Fibroblast of lung (primary cell): Measurements from ENCODE around the gene RNF152.

Source experiments
- EZH2 ChIP-seq: IDR thresholded peaks from 2 replicates; pipeline ENCODE4 v1.5.1; 2012; ENCODE audit warnings: low read length, control low read depth, mild to moderate bottlenecking; ENCODE audit errors: missing control alignments
- TF ChIP-seq, protein P1 (sequence below), 2 donors: IDR thresholded peaks in 1 of 2; conservative IDR thresholded peaks in 1 of 2; 1 replicate in 1 of 2; 2 replicates in 1 of 2; pipeline ENCODE4 v1.5.1; 2011 to 2012; ENCODE audit warnings: low read length in 2 of 2, control low read depth in 1 of 2, inconsistent platforms in 1 of 2, low read depth in 1 of 2, mild to moderate bottlenecking in 1 of 2

DNA sequence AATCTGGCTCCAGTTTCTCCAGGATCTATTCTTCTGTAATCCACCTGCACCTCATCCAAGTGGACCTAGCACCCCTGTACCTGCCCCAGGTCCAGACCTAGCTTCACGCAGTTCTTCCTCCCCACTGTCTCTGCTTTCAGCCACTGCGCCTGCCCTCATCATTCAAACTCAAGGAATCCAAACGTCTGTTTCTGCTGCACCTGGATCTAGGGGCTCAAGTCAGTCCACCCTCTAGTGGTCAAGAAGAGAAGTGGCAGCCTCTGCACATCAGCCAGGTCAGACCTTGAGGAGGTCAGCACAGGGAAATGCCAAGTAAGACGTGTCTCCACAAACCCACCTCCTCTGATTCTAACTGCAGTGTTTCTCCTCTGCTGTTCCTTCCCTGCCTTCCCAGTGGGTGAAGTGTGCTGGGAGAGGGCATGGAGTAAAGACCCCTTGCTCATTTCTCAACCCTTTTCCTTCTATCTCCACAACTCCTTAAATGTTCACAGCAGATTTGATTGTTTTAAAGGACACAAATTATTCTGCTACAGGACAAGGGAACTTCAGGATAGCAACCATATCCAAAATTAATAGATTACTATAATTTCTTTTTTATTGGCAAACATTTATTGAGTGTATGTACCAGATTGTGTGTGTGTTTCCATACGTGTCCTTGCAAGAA lies 8.6 kb upstream of the RNF152 start:
- TF ChIP-seq, protein P1, sequence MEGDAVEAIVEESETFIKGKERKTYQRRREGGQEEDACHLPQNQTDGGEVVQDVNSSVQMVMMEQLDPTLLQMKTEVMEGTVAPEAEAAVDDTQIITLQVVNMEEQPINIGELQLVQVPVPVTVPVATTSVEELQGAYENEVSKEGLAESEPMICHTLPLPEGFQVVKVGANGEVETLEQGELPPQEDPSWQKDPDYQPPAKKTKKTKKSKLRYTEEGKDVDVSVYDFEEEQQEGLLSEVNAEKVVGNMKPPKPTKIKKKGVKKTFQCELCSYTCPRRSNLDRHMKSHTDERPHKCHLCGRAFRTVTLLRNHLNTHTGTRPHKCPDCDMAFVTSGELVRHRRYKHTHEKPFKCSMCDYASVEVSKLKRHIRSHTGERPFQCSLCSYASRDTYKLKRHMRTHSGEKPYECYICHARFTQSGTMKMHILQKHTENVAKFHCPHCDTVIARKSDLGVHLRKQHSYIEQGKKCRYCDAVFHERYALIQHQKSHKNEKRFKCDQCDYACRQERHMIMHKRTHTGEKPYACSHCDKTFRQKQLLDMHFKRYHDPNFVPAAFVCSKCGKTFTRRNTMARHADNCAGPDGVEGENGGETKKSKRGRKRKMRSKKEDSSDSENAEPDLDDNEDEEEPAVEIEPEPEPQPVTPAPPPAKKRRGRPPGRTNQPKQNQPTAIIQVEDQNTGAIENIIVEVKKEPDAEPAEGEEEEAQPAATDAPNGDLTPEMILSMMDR (conservative IDR thresholded peaks at IDR 0.05 in 1 of 2, IDR thresholded peaks at IDR 0.05 in 1 of 2; ENCODE audit: low read depth in 1 of 2, low read length in 2 of 2): peak; percentile 94 to 100
- no peak for TF ChIP-seq EZH2
